ENCODE measurements around the gene SLC35G1. TPM values are rescaled to one million over a fixed set of nuclear protein-coding genes. Genes with fewer than 3 reads are reported as not detected.

SLC35G1 gene
- total RNA-seq, 2 donors from 2014 or later = 11.3 to 14.2 TPM

GRCh38 chr10:93941606-93942005 is 47.8 kb downstream of the SLC35G1 start:
- WGBS, 2 experiments (ENCODE audit: insufficient coverage in 1 of 2, insufficient read length in 1 of 2) = 88 to 100% methylated on average over 4 to 7 of the region's 7 CpGs
- no peaks in the 10 kb centered on the region for H3K9me3 Mint-ChIP-seq
- H3K4me1 Mint-ChIP-seq = peaks cover 4% of the 10 kb centered on the region
- no peaks in the 10 kb centered on the region for H3K27me3 Mint-ChIP-seq (ENCODE audit: insufficient read depth)
- Histone ChIP-seq H3K9me3 (ENCODE audit: control insufficient read depth, low read length) (no peaks in the 10 kb centered on the region), H3K36me3 (ENCODE audit: control insufficient read depth, insufficient read depth, low read length) (no peaks in the 10 kb centered on the region), H3K9ac (ENCODE audit: extremely low read depth, low read length, poor library complexity, severe bottlenecking) (no peak overlapping the region), H3K27ac (ENCODE audit: low read depth, low read length) (no peak overlapping the region), H3K4me3 (ENCODE audit: low read length) (no peak overlapping the region), H3K27me3 (ENCODE audit: control insufficient read depth, insufficient read depth, low read length, poor library complexity, severe bottlenecking) (no peaks in the 10 kb centered on the region), H3K4me1 (ENCODE audit: control insufficient read depth, insufficient read depth, low read length) (no peaks in the 10 kb centered on the region)
- H3K36me3 Mint-ChIP-seq (ENCODE audit: low read depth) = no peaks in the 10 kb centered on the region
- H3K4me3 Mint-ChIP-seq = no peak overlapping the region
- no peak overlapping the region for H3K27ac Mint-ChIP-seq
- DNase-seq = no peak
- TF ChIP-seq CTCF (conservative IDR thresholded peaks at IDR 0.05) = no peak

- Mint-ChIP-seq H3K9me3 (no peaks in the 10 kb centered on the region), H3K27me3 (ENCODE audit: insufficient read depth) (no peaks in the 10 kb centered on the region)
- 90 to 95% methylated on average over 4 of the region's 4 CpGs for WGBS, 2 experiments (ENCODE audit: insufficient coverage in 1 of 2, insufficient read length in 1 of 2)
Measured at GRCh38 chr10:93945819-93946218, 52.0 kb downstream of the SLC35G1 start.

GRCh38 chr10:93947055-93947454 is 53.3 kb downstream of the SLC35G1 start:
- DNase-seq = no peak
- no peak overlapping the region for H3K27ac ChIP-seq (ENCODE audit: low read depth, low read length)
- no peak for TF ChIP-seq CTCF (conservative IDR thresholded peaks at IDR 0.05)
- H3K9me3 Mint-ChIP-seq = no peaks in the 10 kb centered on the region
- H3K9me3 ChIP-seq (ENCODE audit: control insufficient read depth, low read length) = no peaks in the 10 kb centered on the region
- H3K27ac Mint-ChIP-seq = no peak overlapping the region
- H3K27me3 Mint-ChIP-seq (ENCODE audit: insufficient read depth) = peaks cover 3% of the 10 kb centered on the region
- no peaks in the 10 kb centered on the region for H3K4me1 ChIP-seq (ENCODE audit: control insufficient read depth, insufficient read depth, low read length)
- no peak overlapping the region for H3K9ac ChIP-seq (ENCODE audit: extremely low read depth, low read length, poor library complexity, severe bottlenecking)
- H3K4me3 Mint-ChIP-seq = no peak overlapping the region
- WGBS, 2 experiments (ENCODE audit: insufficient coverage in 1 of 2, insufficient read length in 1 of 2) = 89 to 96% methylated on average over 8 of the region's 8 CpGs
- no peaks in the 10 kb centered on the region for H3K27me3 ChIP-seq (ENCODE audit: control insufficient read depth, insufficient read depth, low read length, poor library complexity, severe bottlenecking)
- no peaks in the 10 kb centered on the region for H3K36me3 Mint-ChIP-seq (ENCODE audit: low read depth)
- H3K4me1 Mint-ChIP-seq = peaks cover 4% of the 10 kb centered on the region
- H3K36me3 ChIP-seq (ENCODE audit: control insufficient read depth, insufficient read depth, low read length) = no peaks in the 10 kb centered on the region
- H3K4me3 ChIP-seq (ENCODE audit: low read length) = no peak overlapping the region

More at GRCh38 chr10:93945819-93946218, 52.0 kb downstream of the SLC35G1 start:
- H3K27ac ChIP-seq (ENCODE audit: low read depth, low read length) = no peak overlapping the region
- H3K36me3 Mint-ChIP-seq (ENCODE audit: low read depth) = no peaks in the 10 kb centered on the region
- no peak overlapping the region for H3K4me3 ChIP-seq (ENCODE audit: low read length)
- H3K36me3 ChIP-seq (ENCODE audit: control insufficient read depth, insufficient read depth, low read length) = no peaks in the 10 kb centered on the region
- no peaks in the 10 kb centered on the region for H3K9me3 ChIP-seq (ENCODE audit: control insufficient read depth, low read length)
- H3K4me3 Mint-ChIP-seq = no peak overlapping the region
- no peaks in the 10 kb centered on the region for H3K27me3 ChIP-seq (ENCODE audit: control insufficient read depth, insufficient read depth, low read length, poor library complexity, severe bottlenecking)
- no peak overlapping the region for H3K9ac ChIP-seq (ENCODE audit: extremely low read depth, low read length, poor library complexity, severe bottlenecking)
- peaks cover 4% of the 10 kb centered on the region for H3K4me1 Mint-ChIP-seq
- no peaks in the 10 kb centered on the region for H3K4me1 ChIP-seq (ENCODE audit: control insufficient read depth, insufficient read depth, low read length)
- H3K27ac Mint-ChIP-seq = no peak overlapping the region
- no peak for DNase-seq
- TF ChIP-seq CTCF (conservative IDR thresholded peaks at IDR 0.05) = no peak
